ENCODE measurements around the gene BSN. TPM values are rescaled to one million over a fixed set of nuclear protein-coding genes. Genes with fewer than 3 reads are reported as not detected.

Gene BSN
- total RNA-seq, 1 experiment from 2014 or later, result 0.37 TPM

- H3K27ac Mint-ChIP-seq (ENCODE audit: low read depth, unreplicated experiment), result no peak overlapping the region
- no peak for DNase-seq (ENCODE audit: unreplicated experiment)
- ChIA-PET CTCF (interaction anchor here (0.6 kb wide), 1 partner anchor 84 kb away, joined by 3 read pairs; no protein-coding TSS in a partner anchor), POLR2A (no interaction called here)
- H3K4me1 Mint-ChIP-seq (ENCODE audit: insufficient read depth, unreplicated experiment), result no peaks in the 10 kb centered on the region
- peaks cover 5% of the 10 kb centered on the region for H3K36me3 Mint-ChIP-seq (ENCODE audit: insufficient read depth, unreplicated experiment)
- no peak overlapping the region for H3K4me3 Mint-ChIP-seq (ENCODE audit: unreplicated experiment)
- no peaks in the 10 kb centered on the region for H3K9me3 Mint-ChIP-seq (ENCODE audit: unreplicated experiment)
- peaks cover 19% of the 10 kb centered on the region for H3K27me3 Mint-ChIP-seq (ENCODE audit: insufficient read depth, unreplicated experiment)
- intact Hi-C loops (cut with micrococcal nuclease), result no loop called here
- TF ChIP-seq, protein P1, sequence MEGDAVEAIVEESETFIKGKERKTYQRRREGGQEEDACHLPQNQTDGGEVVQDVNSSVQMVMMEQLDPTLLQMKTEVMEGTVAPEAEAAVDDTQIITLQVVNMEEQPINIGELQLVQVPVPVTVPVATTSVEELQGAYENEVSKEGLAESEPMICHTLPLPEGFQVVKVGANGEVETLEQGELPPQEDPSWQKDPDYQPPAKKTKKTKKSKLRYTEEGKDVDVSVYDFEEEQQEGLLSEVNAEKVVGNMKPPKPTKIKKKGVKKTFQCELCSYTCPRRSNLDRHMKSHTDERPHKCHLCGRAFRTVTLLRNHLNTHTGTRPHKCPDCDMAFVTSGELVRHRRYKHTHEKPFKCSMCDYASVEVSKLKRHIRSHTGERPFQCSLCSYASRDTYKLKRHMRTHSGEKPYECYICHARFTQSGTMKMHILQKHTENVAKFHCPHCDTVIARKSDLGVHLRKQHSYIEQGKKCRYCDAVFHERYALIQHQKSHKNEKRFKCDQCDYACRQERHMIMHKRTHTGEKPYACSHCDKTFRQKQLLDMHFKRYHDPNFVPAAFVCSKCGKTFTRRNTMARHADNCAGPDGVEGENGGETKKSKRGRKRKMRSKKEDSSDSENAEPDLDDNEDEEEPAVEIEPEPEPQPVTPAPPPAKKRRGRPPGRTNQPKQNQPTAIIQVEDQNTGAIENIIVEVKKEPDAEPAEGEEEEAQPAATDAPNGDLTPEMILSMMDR (IDR thresholded peaks at IDR 0.05; ENCODE audit: unreplicated experiment), result no peak
- no TSS peak for BruUV-seq (replicated peaks)
Measured at GRCh38 chr3:49616491-49616941, 62.2 kb downstream of the BSN start.

GRCh38 chr3:49617390-49618013 is 63.2 kb downstream of the BSN start:
- Mint-ChIP-seq H3K4me3 (ENCODE audit: unreplicated experiment) (no peak overlapping the region), H3K27ac (ENCODE audit: low read depth, unreplicated experiment) (no peak overlapping the region), H3K36me3 (ENCODE audit: insufficient read depth, unreplicated experiment) (peaks cover 5% of the 10 kb centered on the region), H3K27me3 (ENCODE audit: insufficient read depth, unreplicated experiment) (peaks cover 28% of the 10 kb centered on the region), H3K4me1 (ENCODE audit: insufficient read depth, unreplicated experiment) (no peaks in the 10 kb centered on the region), H3K9me3 (ENCODE audit: unreplicated experiment) (no peaks in the 10 kb centered on the region)
- TF ChIP-seq, protein P1 (IDR thresholded peaks at IDR 0.05; ENCODE audit: unreplicated experiment), result no peak
- ChIA-PET CTCF (interaction anchor here (0.6 to 0.9 kb wide), 2 partner anchors 17 to 54 kb away, joined by 3 to 4 read pairs; no protein-coding TSS in a partner anchor), POLR2A (no interaction called here)
- intact Hi-C loops (cut with micrococcal nuclease), result no loop called here
- no TSS peak for BruUV-seq (replicated peaks)
- DNase-seq (ENCODE audit: unreplicated experiment), result no peak

GRCh38 chr3:49618412-49618811 is 64.1 kb downstream of the BSN start:
- intact Hi-C loops (cut with micrococcal nuclease), result no loop called here
- ChIA-PET CTCF (interaction anchor here (0.8 to 0.9 kb wide), 2 partner anchors 8 to 53 kb away, joined by 3 read pairs; no protein-coding TSS in a partner anchor), POLR2A (interaction anchor here (0.7 kb wide), 2 partner anchors 27 to 524 kb away, joined by 3 to 4 read pairs; no protein-coding TSS in a partner anchor)
- Mint-ChIP-seq H3K4me1 (ENCODE audit: insufficient read depth, unreplicated experiment) (no peaks in the 10 kb centered on the region), H3K9me3 (ENCODE audit: unreplicated experiment) (no peaks in the 10 kb centered on the region), H3K27me3 (ENCODE audit: insufficient read depth, unreplicated experiment) (peaks cover 28% of the 10 kb centered on the region), H3K36me3 (ENCODE audit: insufficient read depth, unreplicated experiment) (peaks cover 5% of the 10 kb centered on the region), H3K4me3 (ENCODE audit: unreplicated experiment) (no peak overlapping the region), H3K27ac (ENCODE audit: low read depth, unreplicated experiment) (no peak overlapping the region)
- TF ChIP-seq, protein P1 (IDR thresholded peaks at IDR 0.05; ENCODE audit: unreplicated experiment), result no peak
- no TSS peak for BruUV-seq (replicated peaks)
- no peak for DNase-seq (ENCODE audit: unreplicated experiment)

- Mint-ChIP-seq H3K36me3 (ENCODE audit: insufficient read depth, unreplicated experiment) (peaks cover 5% of the 10 kb centered on the region), H3K27me3 (ENCODE audit: insufficient read depth, unreplicated experiment) (peaks cover 28% of the 10 kb centered on the region), H3K4me1 (ENCODE audit: insufficient read depth, unreplicated experiment) (no peaks in the 10 kb centered on the region), H3K27ac (ENCODE audit: low read depth, unreplicated experiment) (no peak overlapping the region), H3K4me3 (ENCODE audit: unreplicated experiment) (no peak overlapping the region), H3K9me3 (ENCODE audit: unreplicated experiment) (no peaks in the 10 kb centered on the region)
- CTCF ChIA-PET, result no interaction called here
- BruUV-seq (replicated peaks), result no TSS peak
- intact Hi-C loops (cut with micrococcal nuclease), result no loop called here
- DNase-seq (ENCODE audit: unreplicated experiment), result no peak
- TF ChIP-seq, protein P1 (IDR thresholded peaks at IDR 0.05; ENCODE audit: unreplicated experiment), result no peak
- POLR2A ChIA-PET, result no interaction called here
Measured at GRCh38 chr3:49619649-49620048, 65.4 kb downstream of the BSN start.
